ENCODE measurements around the gene GLIS1.

Gene GLIS1

DNA sequence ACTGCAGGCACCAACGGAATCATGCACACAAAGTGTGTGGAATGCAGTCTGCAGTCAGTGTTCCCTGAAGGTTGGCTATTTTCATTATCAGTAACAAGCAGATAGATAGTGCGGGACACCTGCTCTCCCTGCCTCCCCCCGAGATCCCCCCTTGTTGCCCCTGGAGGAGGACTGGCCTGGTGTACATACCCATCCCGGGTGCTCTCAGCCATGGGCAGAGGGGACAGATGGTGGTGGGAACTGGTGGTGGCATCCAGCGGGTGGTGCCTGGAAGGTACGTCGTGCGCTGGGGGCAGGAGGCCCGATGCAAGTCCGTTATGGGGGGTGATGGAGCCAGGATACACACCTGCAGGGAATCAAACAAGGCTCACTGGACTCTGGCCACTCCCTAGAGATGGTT lies 224.5 kb downstream of the GLIS1 start:
- no peak for DNase-seq

DNA sequence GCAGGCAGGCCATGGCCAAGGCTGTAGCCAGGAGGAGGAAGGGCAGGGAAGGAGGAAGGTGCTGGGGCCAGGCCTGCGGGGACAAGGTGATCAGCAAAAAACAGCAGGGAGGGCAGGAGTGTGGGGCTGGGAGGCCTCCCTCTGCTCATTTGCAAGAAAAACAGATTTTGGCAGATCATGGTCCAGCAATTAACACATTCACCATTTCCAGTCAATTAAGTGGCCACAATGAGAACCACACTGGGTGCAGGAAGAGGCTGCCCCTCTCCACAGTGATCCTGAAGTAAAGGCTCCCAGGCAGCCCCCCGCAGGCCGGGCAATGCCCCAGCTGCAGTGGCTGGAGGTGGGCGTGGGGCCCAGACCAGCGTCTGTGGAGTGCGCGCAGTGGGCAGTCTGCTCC lies 225.1 kb downstream of the GLIS1 start:
- no peak for DNase-seq

DNA sequence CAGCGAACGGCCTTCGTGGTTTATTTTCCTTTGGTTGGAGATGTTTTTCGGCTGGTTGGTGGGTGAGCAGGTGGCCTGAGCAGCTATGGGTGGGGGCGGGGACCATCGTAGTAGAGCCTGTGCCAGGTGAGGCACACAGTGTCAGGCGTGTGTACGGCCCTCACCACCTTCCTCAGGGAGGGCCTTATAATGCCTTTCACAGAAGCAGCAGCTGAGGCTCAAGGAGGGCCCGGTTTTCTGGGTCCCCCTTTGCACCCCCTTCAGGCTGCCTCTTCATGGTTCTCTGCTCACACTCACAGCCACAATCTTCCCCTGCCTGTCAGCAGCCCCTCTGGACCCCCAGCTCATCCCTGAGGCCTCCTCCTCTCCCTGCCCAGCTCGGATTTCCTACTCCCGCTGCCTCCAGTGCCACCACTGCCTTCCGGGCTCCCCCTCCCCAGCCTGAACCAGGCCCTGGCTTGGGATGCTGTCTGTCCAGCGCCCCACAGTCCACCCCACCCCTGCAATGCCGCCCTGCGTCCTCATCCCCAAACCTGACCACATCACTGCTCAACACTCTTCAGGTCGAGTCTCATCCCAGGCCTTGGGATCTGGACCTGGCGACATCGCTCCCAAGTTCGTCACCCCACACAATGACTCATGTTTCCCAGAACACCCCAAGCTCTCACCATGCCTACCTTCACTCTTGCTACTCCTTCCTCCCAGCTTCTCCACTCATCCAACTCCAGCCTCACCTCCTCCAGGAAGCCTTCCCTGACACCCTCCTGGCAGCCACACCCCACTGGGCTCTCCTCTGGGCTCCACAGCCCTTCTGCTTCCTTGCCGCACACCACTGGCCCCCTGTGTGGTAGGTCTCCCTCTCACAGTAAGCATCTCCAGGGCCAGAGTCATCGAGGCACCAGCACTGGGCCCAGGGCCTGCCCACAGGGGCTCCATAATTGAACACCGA lies 225.9 kb downstream of the GLIS1 start:
- DNase-seq, result no peak

DNA sequence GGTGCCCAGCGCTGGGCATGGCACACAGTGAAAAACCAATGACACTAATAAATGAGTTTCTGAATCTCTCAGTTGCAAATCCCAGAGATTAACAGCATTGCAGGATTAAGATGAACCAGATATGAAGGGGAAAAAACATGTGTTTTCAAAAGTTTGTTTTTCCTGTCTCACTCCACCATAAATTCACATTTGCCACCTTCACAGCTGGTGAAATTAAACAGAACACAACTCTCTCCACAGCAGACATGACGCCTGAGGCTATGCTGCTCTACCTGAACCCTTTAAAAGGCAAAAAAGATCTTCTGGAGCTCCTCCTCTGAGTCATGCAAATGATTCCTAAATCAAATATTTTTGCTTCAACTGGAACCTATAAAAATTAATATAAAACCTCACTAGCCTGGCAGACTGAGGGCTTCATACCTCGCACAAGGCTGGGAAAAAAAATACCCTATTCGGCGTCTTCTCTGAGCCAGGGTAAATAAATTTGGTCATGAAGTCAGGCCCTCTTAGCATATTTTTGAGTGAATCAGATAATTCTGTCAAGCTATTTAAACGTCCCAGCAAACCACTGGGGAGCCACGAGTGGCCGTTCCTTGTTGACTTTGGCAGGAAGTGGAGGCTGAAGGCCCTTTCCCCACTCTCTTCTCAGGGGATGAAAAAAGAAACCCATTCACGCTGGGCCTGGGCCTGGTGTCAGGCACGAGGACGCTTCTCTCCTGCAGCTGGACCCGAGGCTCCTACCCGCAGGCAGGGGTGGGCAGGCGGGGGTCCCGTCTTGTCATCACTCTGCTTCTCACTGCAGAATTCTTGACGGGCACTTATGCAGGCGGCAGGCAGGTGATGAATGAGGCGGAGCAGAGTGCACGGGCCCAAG lies 226.8 kb downstream of the GLIS1 start:
- DNase-seq, result peak; percentile 58

DNA sequence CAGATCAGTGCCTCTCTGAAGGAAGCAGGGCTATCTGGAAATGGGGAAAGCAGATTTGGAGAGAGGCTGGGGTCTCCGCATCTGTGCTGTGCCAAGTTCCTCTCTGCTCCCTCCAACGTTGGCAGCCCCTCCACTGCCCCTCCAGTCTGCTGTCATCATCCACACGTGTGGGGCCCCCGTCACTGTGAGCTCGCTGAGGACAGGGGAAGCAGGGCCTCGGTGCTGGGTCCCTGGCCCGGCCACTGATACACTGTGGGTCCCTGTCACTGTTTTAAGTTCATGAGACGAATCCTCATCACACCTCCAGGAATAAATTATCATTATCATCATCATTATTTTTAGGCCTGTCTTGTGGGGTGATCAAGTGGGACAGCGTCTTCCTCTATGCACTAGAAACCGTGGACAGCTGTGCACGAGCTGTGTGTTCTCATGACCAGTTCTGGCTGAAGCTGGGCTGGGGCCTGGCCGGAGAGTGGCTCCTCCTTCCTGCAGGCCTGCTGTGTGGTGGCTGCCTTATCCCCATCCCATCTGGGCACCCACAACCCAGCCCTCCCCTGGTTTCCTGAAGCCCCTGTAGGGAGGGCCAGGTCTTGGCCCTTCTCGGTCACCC lies 227.5 kb downstream of the GLIS1 start:
- no peak for DNase-seq

DNA sequence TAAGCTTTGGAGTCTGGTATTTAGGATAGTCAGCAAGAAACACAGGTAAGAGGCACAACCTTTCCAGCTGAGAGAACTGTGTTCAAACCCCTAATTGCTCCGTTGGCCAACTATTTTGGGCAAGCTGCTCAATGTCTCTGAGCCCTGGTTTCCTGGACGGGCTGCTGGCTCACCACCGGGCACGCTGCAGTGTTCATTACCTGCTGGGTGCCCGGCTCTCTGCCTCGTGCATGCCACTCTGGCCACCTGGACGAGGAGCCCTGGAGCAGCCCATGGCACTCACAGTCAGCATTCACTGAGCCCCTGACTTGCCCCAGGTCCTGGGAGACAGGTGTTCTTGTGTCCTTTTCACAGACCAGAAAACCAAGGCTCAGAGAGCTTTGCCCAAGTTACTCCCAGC lies 228.7 kb downstream of the GLIS1 start:
- DNase-seq, result no peak

DNA sequence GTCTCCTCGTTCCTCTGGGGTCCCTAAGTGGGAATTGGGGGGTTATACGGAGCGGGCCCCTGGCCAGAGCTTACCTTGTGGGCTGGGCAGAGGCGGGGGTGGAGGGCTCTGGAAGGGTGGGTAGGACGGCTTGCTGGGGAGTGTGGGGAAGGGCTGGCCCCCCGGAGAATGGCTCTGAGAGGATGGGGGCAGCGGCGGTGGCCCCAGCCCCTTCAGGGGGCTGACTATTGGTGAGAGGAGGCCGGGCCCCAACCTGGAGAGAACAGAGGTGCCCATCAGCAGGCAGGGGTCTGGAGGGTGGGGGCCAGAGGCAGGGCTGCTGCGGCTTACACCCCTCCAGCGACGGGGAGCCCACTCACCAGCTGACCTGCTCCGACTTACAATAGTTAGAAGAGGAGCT lies 229.2 kb downstream of the GLIS1 start:
- no peak for DNase-seq

DNA sequence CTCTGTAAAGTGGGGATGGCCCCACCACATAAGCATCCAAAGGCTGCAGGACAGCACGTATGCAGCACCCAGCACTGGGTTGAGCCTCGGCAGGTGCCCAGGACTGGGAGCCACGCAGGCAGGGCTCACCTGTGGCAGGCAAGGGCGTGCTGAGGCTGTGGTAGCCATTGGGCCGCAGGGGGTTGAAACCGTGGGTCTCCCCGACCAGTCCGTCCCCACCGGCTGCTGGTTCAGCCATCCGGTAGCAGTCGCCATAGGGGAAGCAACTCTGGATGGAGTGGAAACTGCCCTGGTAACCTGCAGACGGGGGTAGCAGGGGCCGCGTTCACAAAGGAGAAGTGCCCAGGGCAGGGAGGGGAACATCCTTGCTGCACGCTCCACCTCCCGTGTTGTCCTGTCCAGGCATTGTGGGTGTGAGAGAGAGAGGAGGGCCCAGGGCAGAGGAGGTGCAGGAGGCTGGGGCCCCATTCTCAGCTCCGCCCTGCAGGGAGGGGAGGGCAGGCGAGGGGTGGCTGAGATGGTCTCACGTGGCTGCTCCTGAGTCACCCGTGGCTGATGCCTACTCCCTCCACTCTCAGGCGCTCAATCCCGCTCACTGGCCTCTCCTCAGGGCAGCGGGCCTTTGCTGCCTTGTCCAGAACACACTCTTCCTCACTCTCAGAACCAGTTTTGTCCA lies 229.8 kb downstream of the GLIS1 start:
- no peak for DNase-seq

DNA sequence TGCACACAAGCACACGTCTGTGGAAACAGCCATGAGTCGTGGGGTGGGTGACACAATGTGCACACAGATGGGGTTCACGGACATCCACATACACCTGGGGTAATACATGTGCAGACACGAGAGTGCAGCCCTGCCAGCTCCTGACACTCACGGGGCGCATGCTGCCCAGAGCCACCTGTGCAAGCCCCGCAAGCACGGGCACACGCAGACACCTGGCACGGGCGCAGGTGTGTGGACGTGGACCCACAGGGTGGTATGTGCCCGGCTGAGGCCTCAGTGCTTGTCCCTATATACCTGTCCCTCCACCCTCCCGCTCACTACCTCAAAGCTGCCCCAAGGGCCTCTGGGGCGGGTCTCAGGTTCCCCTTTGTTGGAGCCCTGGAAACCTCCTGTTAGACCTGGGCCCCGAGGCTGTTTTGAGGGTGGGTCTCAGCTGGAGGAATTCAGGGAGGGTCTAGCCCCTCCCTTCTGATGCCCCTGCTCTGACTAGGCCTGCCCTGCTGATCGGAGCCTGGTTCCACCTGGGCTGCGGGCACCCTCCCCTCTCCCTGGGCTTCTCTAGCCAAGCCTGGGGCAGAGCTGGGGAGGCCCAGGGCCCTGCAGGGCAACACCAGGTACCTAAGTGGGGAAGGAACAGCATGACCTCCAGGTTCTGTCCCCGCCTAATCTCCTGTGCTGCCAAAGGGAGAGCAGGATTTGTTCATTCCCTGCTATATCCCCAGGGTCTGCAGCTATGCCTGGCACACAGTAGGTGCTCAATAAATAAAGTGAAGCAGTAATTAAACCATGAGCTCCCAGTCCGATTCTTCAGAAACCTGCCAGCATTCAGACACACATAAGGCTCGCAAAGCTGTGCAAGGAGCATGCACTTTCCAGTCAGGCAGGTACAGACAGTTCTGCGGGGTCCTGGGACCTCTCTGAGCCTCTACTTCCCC lies 230.6 kb downstream of the GLIS1 start:
- DNase-seq, result no peak

DNA sequence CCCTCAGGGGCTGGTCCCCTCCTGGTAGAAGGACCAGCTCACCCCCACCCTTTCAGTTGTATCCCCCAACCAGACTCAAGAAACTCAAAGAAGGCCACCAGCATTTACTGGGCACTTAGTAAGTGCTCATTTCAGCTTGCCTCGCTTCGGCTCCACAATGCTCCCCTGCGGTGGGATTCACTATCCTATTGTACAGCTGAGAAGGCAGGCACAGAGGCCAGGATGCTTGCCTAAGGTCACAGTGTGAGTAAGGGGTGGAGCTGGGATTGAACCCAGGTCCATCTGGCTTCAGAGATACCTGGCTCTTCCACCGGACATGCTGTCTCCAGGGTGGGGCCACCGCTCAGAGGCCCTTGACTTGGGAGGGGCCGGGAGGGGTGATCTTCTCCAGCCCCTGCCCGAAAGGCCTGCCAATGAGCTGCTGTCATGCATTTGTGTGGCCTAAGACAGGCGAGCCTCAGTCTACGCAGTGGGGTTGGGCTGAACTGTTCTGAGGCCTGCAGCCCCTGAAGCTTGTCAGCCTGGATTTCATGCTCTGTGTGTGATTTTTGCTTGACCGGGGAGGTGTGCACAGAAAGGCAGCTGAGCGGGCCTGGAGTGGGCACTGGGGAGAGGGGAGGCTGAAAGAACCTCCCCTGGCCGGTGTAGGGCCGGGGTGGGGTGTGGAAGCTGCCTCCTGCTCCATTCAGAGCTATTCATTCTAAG lies 231.7 kb downstream of the GLIS1 start:
- DNase-seq, result no peak

DNA sequence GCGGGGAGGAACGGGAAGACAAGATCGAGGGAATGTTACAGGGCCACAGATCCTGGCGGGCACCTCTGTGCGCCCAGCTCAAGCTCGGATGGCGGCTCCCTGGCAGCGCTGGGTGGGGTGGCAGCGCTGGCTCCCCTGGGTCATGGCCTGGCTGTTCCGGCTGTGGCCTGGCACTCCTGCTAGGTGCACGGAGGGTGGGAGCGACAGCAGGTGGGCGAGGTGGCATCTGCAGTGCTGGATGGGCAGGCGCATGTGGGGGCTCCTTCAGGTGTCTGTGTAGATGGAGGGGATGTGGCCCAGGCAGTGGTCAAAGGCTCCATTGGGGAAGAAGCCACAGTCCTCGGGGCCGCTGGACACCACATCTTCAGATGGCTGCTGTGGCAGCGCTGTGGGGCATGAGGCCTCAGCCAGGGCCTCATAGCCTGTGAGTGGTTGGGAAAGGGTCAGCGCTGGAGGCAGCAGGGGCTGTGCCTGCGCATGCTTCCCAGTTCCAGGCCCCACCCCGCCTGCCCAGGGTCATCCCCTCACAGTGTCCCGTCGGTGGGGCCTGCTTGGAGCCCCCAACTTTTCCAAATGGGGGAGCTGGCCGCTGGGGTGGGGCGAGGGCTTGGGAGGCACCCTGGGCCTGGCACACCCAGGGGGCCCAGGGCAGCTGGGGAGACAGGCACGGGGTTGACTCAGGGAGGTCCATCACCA lies 232.5 kb downstream of the GLIS1 start:
- DNase-seq, result no peak

DNA sequence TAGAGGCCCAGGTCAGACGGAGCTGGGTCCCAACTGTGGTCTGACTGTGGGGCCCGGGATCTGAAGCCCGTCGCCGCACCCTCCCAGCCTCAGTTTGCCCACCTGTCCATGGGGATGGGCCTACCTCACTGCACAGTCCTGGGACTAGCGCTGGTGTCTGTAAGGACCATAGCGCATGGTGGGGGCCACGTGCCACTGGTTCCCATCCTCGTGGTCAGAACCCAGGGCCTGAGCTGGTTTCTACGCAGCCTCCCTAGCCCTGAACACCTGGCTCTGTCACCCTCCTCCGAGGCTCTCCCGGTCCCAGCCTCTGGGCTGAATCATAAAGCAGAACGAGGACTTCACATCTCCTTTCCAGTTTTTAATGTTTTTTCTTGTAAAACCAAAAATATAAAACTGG lies 233.1 kb downstream of the GLIS1 start:
- no peak for DNase-seq

DNA sequence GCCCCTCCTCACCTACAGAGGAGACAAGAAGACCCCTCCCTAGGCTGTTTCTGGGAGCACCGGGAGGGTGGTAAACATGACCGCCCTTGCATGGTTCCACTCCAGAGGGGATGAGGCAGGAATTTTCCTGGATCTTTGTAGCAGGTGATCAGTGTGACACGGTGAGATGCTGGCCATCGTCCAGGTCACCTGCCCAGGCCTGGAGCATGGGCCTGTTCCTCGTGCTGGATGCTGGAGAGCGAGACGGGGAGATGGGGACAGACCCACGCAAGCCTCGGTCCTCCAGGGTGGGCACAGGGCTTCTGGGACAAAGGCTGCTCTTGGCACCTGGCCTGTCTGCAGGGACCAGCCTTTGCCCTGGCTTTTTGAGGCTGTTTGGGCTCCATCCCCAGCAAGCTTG lies 233.6 kb downstream of the GLIS1 start:
- no peak for DNase-seq

DNA sequence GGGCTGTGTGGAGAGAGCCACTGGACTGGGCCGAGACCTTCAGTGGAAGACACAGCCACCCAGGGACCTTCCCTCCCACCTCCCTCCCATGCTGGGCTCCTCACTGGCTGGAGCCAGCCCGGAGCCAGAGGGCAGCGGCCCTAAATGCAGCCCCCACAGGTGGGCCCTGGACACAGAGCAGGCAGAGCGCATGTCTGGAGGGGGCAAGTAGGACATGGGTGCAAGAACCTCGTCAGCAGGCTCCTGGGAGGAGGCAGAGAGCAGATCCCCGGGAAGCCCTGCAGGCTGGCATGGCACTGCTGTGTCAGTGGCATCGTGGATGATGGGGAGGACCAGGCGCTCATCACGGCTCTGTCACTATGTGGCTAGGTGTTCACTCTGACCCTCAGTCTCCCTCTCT lies 234.1 kb downstream of the GLIS1 start:
- DNase-seq, result no peak

DNA sequence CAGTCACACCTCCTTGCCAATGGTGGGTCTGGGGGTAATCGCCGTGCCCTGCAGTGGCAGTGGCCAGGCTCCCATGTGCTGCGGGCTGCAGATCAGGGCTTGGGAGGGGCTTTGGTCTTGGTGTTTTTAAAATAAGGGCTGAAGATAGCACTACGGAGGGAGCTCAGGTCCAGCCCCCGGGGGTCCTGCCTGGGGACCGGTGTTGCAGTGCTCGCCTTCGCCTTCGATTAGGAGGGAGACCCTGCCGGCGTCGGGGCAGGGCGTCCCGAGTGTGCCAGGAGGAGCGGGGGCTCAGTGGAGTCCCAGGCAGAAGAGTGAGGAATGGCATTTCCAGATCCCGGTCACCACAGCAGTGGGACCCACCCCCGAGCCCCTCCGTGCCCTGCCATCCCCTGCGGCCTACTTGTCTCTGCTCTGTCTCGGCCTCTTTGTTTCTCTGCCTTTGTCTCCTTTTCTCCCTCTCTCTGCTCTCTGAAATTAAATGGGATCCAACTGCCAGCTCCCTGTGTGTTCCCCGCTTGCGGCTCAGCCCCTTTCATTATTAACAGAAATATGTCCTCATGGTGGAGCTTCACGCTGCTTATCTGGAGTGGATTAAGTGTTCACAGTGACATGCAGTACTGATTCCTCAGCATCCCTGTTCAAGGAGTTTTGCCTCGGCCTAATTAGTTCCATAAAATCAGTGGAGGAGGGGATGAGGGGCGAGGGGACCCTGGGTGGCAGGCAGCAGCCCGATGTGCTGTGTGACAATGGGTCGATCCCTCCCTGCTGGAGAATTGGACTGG lies 235.3 kb downstream of the GLIS1 start:
- no peak for DNase-seq

DNA sequence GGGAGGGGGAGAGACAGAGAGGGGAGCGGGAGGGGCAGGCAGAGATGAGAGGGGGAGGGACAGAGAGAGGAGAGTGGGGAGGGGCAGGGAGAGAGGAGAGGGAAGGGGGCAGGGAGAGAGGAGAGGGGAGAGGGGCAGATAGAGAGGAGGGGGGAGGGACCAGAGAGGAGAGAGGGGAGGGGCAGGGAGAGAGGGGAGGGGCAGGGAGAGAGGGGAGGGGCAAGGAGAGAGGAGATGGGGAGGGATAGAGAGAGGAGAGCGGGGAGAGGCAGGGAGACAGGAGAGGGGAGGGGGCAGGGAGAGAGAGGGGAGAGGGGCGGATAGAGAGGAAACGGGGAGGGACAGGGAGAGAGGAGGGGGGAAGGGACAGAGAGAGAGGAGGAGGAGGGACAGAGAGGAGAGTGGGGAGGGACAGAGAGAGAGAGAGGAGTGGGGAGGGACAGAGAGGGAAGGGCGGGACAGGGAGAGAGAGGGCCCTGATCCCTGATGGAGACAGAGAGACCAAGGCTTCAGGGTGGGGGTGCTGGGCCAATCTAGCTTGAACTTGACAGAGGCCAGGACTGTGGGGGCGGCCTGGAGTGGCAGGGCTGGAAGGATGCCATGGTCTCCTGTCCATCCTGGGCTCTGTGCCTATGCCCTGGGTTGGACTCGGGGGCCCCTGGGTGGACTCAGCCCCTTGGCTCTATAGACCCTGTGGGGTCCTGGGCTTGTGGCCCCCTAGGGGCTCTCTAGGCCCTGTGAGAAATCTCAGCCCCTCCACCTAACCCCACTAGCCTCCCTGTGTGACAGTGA lies 236.1 kb downstream of the GLIS1 start:
- DNase-seq, result no peak

DNA sequence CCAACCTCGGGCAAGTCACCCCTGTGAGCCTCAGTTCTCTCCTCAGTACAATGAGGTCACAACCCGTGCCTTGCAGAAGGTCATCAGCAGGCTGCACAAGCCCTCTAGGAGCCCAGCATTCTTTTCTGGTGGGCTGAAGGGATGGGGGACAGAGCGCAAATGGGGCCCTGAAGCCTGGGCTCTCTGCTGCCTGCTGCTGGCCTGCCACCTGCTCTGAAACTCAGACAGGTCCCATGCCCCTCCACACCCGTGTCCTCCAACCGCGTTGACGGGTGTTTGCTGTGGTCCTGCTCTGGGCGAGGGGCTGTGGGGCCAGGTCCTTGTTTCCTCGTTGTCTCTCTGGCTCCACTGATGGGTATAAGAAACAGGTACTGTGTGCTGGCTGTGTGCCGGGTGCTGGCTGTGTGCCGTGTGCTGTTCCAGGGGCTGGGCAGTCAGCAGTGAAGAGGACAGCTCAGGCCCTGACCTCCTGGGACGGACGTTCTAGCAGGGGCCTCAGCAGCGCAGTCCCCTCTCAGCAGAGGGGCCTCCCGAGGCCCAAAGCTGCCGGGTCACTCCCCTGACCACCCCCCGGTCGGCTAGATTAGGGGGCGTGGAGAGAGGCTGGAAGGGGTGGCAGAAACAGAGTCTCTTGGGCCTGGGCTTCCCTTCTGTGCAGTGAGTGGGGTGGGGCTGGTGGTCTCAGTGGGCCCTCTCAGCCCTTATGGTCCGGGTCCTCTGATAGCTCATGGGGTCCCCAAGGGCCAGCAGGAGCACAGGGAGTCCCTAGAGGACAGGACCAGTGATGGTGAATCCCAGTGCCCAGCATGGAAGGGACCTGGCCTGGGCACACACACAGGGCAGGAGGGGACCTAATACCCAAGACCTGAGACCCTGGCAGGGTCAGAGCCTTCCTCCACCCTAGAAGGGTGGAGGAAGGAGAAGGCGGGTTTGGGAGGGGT lies 237.6 kb downstream of the GLIS1 start:
- no peak for DNase-seq

All from amniotic stem cell (primary cell).